Activated T-cell treated with anti-CD3 and anti-CD28 coated beads for 48 hours (primary cell): ENCODE measurements around the gene AK8.
A peak's percentile ranks its signal among the peaks of the same experiment; 100 is the strongest.

Source experiments
- DNase-seq: peaks from one replicate; pipeline ENCODE4 v3.0.0-alpha.2; 2020; ENCODE audit warnings: low read depth

AK8 gene, protein sequence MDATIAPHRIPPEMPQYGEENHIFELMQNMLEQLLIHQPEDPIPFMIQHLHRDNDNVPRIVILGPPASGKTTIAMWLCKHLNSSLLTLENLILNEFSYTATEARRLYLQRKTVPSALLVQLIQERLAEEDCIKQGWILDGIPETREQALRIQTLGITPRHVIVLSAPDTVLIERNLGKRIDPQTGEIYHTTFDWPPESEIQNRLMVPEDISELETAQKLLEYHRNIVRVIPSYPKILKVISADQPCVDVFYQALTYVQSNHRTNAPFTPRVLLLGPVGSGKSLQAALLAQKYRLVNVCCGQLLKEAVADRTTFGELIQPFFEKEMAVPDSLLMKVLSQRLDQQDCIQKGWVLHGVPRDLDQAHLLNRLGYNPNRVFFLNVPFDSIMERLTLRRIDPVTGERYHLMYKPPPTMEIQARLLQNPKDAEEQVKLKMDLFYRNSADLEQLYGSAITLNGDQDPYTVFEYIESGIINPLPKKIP

DNA sequence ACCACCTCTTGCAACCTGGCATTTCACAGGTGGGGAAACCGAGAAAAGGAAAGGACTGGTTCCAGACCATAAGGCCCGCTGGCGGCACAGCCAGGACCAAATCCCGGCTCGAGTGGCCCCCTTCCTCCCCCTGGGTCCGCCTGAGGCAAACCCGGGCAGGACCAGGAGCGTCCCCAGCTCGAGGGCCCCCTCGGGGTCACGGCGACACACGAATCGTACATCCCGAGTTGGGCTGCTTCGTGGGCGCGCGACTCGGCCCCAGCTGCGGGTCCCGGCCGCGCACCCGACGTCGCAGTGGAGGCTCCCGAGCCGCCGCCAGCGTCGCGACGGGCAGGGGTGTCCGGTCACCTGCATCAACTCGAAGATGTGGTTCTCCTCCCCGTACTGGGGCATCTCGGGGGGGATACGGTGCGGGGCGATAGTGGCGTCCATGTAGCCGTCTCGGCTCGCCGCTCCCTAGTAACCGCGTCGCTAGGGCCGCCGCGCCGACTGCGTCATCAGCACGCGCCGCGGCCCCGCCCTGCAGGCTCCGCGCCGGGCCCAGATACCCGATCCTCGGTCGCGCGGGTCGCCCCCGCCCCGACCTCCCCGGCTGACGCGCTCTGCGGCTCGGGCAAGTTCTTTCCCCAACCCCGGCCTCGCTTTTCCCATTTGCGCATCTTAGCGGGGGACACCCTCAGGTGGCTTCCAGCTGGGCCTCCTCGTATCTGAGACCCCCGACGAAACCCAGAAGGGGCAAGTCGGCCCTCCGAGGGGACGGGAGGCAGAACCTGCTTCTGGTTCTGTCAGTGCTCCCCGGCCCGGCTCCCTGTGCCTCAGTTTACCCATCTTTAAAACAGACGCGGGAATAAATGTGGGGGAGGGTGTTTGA is at the start of gene AK8:
TSS of gene AK8 (minus strand) at position 461 of the 871 bp plus-strand sequence. CDS start at position 432, 29 bp downstream.
- DNase-seq: peak; percentile 76

DNA sequence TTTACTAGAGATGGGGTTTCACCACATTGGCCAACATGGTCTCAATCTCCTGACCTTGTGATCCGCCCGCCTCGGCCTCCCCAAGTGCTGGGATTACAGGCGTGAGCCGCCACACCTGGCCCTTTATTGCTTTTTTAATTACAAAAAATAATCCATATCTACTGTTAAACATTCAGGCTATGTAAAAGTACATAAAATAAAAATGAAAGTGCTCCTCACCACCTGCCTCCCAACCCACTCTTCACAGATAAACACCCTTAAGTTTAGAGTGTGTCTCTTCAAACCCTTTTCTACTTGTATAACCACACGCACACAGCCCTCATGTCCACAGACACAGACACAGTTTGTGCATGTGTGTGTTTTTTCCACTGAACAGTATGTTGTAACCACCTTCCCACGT is 49.6 kb upstream of the AK8 start:
- no peak for DNase-seq

DNA sequence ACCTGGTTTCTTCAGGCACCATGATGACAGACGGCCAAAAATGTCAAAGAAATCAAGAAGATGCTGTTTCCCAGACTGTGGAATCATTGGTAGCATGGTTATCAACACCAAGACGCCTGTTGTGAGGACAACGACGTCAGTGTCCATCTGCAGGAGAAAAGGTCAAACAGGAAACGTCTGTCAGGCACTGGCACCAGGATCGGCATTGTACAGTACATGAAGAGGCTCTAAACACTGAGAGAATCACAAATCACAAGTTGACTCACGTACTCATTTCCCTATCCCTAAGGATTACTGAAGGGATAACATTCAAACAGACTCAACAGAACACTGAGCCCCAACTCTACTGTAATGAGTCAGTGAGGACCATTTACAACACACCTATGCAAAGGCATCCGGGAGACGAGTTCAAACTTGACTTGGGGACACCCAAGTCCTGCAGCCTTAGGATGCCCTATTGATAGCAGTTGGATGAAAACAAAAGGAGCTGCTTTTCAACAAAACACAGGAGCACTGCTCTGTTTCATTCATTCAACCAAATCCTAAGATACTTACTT is 45.3 kb upstream of the AK8 start:
- DNase-seq: no peak

DNA sequence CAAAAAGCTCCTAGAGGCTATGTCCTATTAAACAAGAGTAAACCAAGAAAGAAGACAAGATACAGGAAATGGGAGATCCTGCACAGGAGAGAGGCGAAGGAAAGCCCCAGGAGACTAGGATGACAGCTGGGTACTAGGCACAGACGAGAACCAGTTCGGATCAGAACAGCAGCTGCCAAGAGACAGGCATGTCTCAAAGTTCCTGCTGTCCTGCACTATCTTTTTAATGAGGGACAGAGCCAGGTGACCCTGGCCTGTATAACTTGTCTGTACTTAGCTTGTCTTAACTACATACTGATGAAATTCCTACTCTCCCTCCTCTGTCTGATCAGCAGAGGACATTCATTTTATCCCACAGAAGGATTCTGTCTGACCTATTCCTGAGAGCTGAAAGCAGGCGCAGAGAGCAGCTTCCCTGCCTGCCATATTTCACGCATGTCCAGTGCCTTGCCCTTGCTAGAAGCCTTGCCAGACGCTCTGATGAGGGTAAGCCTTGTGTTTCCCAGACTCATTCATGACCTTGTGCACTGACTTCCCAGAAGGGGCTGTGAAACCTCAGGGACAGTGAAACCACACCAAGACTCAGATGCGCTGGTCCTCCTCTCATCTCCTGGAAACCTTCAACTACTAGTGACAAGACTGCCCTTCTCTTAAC is 41.7 kb upstream of the AK8 start:
- DNase-seq: no peak

DNA sequence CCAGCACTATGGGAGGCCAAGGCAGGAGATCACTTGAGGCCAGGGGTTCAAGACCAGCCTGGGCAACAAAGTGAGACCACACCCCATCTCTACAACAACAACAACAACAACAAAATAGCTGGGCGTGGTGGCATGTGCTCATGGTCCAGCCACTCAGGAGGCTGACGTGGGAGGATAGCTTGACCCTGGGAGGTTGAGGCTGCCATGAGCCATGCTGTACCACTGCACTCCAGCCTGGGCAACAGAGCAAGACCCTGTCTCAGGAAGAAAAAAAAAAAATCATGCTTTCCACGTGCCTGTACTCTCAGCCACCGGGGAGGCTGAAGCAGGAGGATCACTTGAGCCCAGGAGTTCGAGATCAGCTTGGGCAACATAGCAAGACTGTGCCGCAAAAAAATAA is 36.8 kb upstream of the AK8 start:
- DNase-seq: no peak

DNA sequence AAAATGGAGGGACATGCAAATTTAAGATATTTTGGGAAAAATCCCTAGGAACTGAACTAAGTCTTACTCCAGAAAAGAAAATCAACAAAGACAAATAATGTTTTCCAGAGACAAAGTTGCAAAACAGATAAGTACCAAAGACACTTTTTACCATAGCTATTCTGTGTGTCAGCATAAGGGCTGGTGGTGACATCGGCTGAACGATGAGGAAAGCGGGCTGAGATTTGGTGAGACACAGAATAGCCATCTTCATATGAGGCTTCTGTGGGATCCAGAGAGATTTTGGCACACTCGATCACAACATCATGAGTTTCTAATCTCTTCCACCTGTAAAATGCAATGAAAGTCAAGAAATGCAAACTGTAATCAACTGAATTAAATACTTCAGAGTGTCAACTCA is 34.0 kb upstream of the AK8 start:
- DNase-seq: no peak

DNA sequence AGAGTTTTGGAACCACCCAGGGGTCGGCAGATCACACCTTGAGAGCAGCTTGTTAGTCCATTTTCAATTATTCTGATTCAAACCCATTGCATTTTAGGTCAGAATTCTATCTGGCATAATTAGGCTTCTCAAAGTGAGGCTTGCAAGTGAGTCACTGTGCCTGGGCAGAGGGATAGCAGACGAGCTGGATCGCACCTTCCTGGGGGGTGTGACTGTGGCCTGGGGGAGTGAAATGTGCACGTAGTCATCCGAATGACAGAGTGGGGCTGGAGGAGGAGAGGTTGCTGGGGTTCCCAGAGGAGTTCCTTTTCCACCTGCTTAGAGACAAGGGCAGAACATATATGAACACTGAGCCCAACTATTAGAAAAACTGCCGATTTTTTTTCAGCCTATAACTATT is 32.3 kb upstream of the AK8 start:
- DNase-seq: no peak

DNA sequence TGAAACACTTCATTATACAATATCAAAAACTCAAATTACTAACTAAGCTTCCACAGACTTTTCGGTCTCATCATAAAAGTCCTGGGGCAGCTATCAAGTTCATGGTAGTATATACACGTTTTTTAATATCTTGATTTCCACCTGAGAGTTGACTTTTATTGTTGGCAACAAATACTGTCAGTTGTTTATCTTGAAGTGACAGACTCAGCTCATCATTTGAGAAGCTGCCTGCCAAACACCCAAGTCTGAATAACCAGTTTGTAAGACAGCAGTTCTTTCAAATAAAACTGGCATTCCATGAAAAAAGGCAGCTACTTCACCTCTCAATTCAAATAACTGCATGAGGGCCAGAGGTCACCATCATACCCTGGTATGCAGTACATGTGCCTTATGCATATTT is 31.2 kb upstream of the AK8 start:
- no peak for DNase-seq

DNA sequence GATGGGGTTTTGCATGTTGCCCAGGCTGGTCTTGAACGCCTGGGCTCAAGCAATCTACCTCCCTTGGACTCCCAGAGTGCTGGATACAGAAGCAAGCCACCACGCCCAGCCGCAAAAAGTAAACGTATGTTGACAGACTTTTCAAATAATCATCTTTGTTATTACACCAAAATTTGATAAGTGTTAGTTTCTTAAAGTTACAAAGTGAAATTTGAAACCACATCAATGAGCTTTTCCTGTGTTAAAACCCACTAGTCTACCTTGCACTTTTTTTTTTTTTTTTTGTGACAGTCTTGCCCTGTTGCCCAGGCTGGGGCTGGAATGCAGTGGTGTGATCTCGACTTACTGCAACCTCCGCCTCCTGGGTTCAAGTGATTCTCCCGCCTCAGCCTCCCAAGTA is 30.6 kb upstream of the AK8 start:
- DNase-seq: no peak

DNA sequence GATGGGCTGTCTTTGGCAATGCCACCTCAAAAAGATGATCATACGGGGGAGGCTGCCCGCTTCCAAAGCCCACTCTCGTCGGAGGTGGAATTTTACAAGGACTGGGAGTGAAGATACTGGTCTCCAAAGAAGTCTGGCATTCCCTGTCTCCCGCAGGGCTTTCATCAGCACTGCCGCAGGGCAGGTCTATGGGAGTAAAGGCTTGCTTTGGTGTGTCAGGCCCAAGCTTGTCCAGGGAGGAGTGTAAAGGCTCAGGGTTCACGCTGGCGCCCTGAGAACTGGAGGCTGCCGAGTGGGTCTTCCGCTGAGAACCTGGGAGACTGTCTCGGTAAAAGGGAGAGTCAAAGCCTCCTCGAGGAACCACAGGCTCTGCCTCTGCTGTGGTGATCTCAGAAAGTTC is 27.6 kb upstream of the AK8 start:
- DNase-seq: no peak

DNA sequence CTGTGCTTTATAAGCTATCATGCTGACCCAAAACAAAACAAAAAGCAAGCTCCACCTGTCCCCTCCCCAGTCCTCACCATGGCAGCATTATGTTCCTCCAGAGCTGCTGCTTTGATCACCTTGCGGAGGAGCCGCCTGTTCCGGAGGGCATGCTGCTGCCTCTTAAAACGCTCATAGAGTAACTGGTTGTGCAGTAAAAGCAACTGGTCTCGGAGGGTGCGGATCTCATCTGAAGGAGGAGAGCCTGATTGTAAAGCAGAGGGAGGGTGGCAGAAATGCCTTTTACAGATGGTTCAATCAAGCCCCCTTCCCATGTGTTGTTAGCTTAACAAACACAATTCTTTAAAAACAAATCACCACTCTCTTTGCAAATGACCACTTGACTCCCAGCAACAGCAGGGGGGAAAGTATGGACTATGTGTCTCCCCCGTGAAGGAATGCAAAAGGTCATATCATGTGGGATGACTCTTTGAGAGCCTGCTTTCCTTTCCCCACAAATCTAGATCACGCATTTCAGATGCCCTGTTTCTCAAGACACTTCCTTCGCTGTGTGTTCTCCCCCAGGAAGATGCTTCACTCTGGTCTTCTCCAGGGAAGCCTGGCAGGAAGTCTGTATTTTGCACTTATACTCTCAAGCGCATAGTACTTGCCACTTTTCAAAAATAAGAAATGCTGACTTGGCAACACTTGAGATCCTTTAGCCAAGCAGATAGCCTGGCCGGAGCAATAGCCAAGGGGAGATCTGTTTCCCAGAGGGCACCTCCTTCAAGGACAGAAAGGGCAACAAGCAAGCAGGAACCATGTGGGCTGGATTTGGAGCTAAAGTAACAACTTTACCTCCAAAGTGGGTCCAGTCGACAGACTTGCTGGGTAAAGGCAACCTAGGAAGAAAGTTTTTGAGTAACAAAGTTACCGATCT is 25.7 kb upstream of the AK8 start:
- no peak for DNase-seq

DNA sequence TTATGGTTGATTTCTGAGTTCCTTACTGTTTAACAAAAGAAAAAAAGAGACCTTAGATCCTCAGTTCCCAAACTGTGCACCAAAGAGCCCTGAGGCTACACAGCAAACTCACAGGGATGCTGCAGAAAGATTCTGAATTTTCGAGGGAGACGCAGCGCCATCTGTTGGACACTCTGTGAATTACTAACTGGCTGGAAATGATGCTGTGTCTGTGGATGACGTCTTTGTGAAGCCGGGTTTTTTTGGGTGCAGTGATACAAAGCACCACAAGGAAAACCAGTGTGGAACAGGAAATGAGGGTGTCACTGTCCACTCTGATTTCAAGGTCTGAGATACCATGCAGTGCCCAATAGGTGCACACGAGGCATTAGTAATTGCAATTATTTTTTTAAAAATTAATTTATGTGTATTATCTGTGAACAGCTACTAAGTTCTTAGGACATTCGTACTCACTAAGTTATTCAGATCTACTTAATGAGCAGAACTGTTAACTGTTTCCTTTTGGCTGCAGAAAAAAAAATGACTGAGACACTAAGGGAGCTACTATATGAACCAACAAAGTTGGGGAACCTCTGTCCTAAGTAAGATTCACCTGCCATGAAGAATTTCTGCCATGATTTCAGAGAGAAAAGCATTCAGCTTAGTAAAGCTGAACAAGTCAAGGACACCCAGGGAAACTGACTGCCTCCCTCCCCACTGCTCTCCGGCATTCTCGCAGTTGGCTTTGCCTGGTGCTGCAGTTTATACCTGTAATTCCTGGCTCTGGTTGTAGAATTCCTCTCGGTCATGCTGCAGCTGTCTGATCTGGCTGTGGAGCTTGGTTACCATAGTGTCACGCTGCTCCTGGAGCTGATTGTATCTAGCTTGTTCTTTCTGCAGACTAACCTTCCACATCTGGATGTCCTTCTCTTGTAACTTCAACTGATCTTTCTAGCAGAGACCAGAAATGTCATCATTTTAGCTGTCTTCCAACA is 24.1 kb upstream of the AK8 start:
- DNase-seq: peak; percentile 67

DNA sequence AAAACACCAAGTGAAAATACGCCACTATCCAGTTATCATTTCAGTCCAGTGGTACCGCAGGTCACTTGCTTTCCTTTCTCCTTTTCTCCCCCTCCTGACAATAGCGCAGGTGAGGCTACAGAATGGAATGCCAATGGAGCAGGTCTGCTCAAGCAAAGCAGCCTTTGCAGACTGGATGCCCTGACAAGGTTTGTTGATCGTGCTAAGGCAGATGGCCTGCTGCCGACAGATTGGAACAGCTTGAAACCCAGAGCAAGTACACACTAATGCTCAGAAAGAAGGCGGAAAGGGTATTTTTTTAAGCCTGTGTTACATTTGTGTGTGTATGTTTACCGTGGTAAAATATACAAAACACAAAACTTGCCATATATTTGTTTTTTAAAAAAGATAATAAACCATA is 20.0 kb upstream of the AK8 start:
- DNase-seq: no peak

DNA sequence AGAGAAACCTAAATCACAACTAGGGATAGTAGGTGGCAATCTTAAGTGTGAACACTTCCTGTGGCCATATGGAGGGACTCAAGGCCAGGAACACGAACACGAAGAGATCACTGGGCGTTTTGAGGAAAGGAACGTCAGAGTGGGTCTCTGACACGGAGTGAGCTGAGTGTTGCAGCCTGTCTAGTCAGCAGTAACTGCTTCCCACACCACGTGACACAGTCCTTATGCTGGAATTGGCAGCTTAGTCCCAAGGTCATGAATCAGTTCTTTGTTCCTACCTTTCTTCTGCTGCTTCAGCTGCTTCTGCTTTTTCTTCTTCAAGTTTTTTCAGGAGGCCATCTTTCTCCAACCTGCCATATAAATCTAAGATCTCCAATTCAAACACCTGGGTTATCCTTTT is 18.8 kb upstream of the AK8 start:
- no peak for DNase-seq

DNA sequence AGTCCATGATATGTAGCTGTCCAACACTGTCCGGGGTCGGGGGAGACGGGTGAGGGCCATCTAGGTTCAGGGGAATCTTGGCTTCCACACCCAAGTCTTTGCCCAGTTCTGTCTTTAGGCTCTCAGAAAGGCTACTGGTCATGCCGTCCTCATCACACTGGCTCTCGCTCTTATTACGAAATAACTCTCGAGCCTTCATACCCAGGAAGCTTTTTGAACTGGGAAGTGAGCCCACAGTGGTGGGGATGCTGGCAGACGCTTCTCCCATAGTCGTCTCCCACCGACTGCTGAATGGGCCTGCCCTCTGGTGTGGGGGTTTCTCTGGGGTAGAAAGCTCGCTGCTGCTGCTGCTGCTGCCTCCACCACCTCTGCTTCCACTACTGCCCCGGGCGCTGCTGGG is 18.2 kb upstream of the AK8 start:
- no peak for DNase-seq

DNA sequence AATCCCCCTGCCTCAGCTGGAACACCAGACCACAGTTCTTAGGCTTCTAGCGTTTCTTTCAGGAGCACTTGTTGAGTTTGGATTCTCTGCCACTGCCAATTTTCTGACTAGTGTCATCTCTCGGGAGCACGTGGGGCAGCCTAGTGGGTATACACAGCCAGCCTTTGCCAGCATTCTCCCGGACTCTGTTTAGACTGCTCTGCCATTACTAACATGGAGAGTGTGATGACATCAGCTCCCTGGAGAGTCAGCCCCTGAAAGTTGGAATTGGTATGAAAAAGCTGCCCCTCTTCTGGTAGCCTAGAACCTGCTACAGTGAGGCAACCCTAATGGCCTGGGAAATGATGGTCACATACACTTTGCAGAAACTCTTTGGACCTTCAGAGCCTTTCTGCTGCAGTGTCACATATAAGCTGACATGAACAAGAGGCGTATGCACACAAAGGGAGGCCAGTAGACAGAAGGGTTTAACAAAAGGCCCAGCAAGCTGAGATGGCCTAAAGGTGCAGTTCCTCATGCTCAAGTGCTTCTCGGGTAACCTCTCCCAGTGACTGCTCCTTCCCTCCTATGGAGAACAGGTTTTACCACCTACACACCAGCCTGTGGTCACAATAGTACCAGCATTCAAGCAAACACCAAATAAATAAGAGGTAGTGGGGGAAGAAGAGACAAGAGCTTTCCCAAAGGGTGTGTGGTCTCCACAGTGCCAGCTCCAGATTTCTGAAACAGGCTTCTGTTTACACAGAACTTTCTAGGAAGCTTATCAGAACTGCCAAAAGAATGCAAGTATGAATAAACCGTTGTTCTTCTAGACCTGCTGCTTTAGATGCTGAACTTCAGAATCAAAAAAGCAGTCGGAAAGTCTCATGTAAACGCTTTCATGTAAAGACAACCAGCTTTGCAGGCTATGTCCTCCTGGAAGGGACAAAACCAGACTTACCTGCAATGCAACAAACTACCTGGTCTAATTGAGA is 17.1 kb upstream of the AK8 start:
- DNase-seq: no peak

DNA sequence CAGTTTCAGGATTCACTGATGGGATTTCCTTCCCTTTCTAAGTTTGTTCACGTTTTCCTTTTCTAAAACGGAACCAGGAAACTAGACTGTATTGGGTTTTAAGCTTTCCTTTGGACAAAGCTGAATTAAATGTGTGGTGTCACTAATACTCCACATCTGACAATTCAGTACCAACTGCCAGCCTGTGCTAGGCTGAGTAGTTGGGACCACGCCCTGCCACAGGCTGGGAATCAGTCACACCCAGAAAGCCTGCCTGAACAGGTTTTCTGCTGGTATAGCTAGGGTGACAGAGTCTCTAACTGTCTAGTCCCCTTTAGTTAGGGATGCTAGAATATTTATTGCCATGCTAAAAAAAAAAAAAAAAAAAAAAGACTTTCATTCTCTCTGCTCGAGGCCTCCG is 16.3 kb upstream of the AK8 start:
- DNase-seq: no peak

DNA sequence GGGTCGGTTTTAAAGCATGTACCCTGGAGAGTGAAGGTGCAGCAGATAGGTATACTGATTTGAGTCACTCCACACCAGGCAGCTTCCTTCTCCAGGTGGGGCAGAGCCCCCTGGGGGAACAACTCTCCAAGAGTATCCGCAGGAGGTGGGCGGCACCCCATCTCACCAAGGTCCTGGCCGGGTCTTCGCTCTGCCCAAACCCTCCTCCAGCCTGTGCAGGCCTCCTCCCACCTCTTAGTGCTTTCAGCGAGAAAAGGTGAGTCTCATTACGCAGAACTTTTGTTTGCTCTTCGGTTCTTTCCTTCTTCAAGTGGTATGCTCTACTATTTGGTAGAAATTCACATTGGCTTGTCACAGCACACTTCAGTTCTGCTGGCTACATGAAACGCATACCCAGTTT is 14.3 kb upstream of the AK8 start:
- DNase-seq: no peak

DNA sequence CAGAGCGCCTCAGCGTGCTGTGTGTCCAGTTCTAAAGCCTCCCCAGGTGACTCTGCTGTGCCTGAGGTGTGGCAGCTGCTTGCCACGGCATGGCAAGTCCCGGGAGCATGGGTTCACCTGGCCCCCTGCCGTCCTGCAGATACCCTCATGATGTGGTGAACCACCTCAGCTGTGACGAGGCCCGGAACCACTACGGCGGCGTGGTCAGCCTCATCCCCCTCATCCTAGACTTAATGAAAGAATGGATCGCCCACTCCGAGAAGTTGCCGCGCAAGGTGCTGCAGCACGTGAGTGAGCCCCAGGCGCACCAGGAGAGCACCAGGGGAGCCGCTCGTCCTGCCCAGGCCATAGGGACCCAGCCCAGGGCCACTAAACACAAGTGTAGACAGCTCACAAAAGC is 10.1 kb upstream of the AK8 start:
- no peak for DNase-seq
